Sigmoid colon (tissue), 7 donors: ENCODE measurements around the gene CACNB2. TPM values are rescaled to one million over a fixed set of nuclear protein-coding genes. Genes with fewer than 3 reads are reported as not detected.

ENCODE experiments used
- DNase-seq: peaks from one replicate; pipeline ENCODE4 v3.0.0-alpha.2; 2019
- H3K27ac ChIP-seq, 4 donors: fragments of 200-600 bp; sonication (generic); one replicate each; pipeline ENCODE4 v1.5.1; 2016 to 2019; ENCODE audit warnings: mild to moderate bottlenecking in 1 of 4
- H3K27me3 ChIP-seq, 3 donors: fragments of 200-600 bp; sonication (generic); one replicate each; pipeline ENCODE4 v1.5.1; 2019; ENCODE audit warnings: mild to moderate bottlenecking in 1 of 3
- H3K36me3 ChIP-seq, 4 donors: fragments of 200-600 bp; sonication (generic); one replicate each; pipeline ENCODE4 v1.5.1; 2016 to 2019
- H3K4me1 ChIP-seq, 4 donors: fragments of 200-600 bp; sonication (generic); one replicate each; pipeline ENCODE4 v1.5.1; 2017 to 2019
- H3K4me3 ChIP-seq, 4 donors: fragments of 200-600 bp; sonication (generic); one replicate each; pipeline ENCODE4 v1.5.1; 2017 to 2019; ENCODE audit warnings: mild to moderate bottlenecking in 2 of 4, moderate library complexity in 1 of 4
- H3K9me3 ChIP-seq, 4 donors: fragments of 200-600 bp in 3 of 4; sonication (generic) in 3 of 4; one replicate each; pipeline versions ENCODE4 v1.5.1 to v1.6.1; 2013 to 2019
- CTCF ChIP-seq, 4 experiments: fragments of 450-650 bp in 3 of 4; fragments of 200-600 bp in 1 of 4; IDR thresholded peaks; one replicate each; pipeline ENCODE4 v1.5.1; 2016 to 2019; ENCODE audit warnings: antibody characterized with exemption in 4 of 4, mild to moderate bottlenecking in 3 of 4, moderate library complexity in 2 of 4
- EP300 ChIP-seq, 4 donors: sonication (generic); formaldehyde crosslinking; IDR thresholded peaks; one replicate each; pipeline ENCODE4 v1.6.1; 2017; ENCODE audit warnings: antibody characterized with exemption in 4 of 4
- POLR2A ChIP-seq, 2 donors: fragments of 450-650 bp; IDR thresholded peaks; one replicate each; pipeline ENCODE4 v1.6.1; 2016; ENCODE audit warnings: antibody characterized with exemption in 2 of 2, mild to moderate bottlenecking in 2 of 2, moderate library complexity in 2 of 2
- POLR2AphosphoS5 ChIP-seq, 4 donors: sonication (generic); formaldehyde crosslinking; IDR thresholded peaks; one replicate each; pipeline ENCODE4 v1.6.1; 2017; ENCODE audit warnings: antibody characterized with exemption in 4 of 4
- WGBS, 2 donors: extraction: QIAGEN DNeasy Blood & Tissue Kit; methylation state at CpG; one replicate each; pipeline ENCODE4 v1.1.7; 2013; 5-methylcytosine and 5-hydroxymethylcytosine counted together
- intact Hi-C: fragments of 100-400 bp; cut with DNase I; formaldehyde crosslinking; loops from one replicate; pipeline ENCODE4 v1.15.1; 2023
- polyA plus RNA-seq, 3 donors: library from polyadenylated mRNA; stranded (reverse); fragments of 200-250 nt; gene quantifications; one replicate each; pipeline ENCODE4 v1.2.3, GENCODE V29; 2013
- total RNA-seq, 4 donors: library from RNA; depleted of rRNA; stranded (reverse); fragments of >200 nt; gene quantifications; one replicate each; pipeline ENCODE4 v1.1.0, GENCODE V29; 2016
- donor health status: healthy with polysubstance abuse.
- donor health status: Bipolar disorder and iron deficiency.
- donor health status: healthy.

CACNB2 gene
- total and polyA plus RNA-seq, 7 donors, result 1.2 to 85.3 (median 36.0) TPM

GRCh38 chr10:18473424-18474117 lies 333.3 kb downstream of the CACNB2 start:
- WGBS, 2 donors, result 72 to 91% methylated on average over 12 of the region's 12 CpGs
- Histone ChIP-seq H3K27ac (peak overlapping the region; percentile 36 to 73 (median 56)), H3K4me1 (peaks cover 0 to 22% (median 14%) of the 10 kb centered on the region in 4 donors), H3K4me3 (no peak overlapping the region), H3K9me3 (no peaks in the 10 kb centered on the region), H3K27me3 (no peaks in the 10 kb centered on the region), H3K36me3 (no peaks in the 10 kb centered on the region)
- TF ChIP-seq POLR2AphosphoS5 (IDR thresholded peaks at IDR 0.05), result peak in 2 of 4 donors; percentile 20 to 60
- no peak for TF ChIP-seq CTCF (IDR thresholded peaks at IDR 0.05)
- peak in 1 of 4 donors; percentile 49 for TF ChIP-seq EP300 (IDR thresholded peaks at IDR 0.05)
- DNase-seq, result no peak
- intact Hi-C loops, result no loop called here

GRCh38 chr10:18474118-18474455 lies 333.9 kb downstream of the CACNB2 start:
- Histone ChIP-seq H3K9me3 (no peaks in the 10 kb centered on the region), H3K4me1 (peaks cover 0 to 22% (median 14%) of the 10 kb centered on the region in 4 donors), H3K36me3 (no peaks in the 10 kb centered on the region), H3K27me3 (no peaks in the 10 kb centered on the region), H3K27ac (peak overlapping the region in 2 of 4 donors; percentile 60 to 73), H3K4me3 (no peak overlapping the region)
- WGBS, 2 donors, result 72 to 88% methylated on average over 8 of the region's 8 CpGs
- no peak for TF ChIP-seq CTCF (IDR thresholded peaks at IDR 0.05)
- no peak for TF ChIP-seq EP300 (IDR thresholded peaks at IDR 0.05)
- TF ChIP-seq POLR2AphosphoS5 (IDR thresholded peaks at IDR 0.05), result no peak
- TF ChIP-seq POLR2A (IDR thresholded peaks at IDR 0.05), result no peak
- intact Hi-C loops, result no loop called here
- DNase-seq, result no peak

GRCh38 chr10:18476076-18476647 lies 335.9 kb downstream of the CACNB2 start:
- Histone ChIP-seq H3K4me1 (peaks cover 0 to 22% (median 14%) of the 10 kb centered on the region in 4 donors), H3K36me3 (no peaks in the 10 kb centered on the region), H3K4me3 (no peak overlapping the region), H3K27ac (no peak overlapping the region), H3K27me3 (no peaks in the 10 kb centered on the region), H3K9me3 (no peaks in the 10 kb centered on the region)
- 93 to 95% methylated on average over 7 of the region's 7 CpGs for WGBS, 2 donors
- intact Hi-C loops, result no loop called here
- DNase-seq, result no peak
- no peak for TF ChIP-seq POLR2AphosphoS5 (IDR thresholded peaks at IDR 0.05)
- TF ChIP-seq POLR2A (IDR thresholded peaks at IDR 0.05), result no peak
- TF ChIP-seq EP300 (IDR thresholded peaks at IDR 0.05), result no peak
- TF ChIP-seq CTCF (IDR thresholded peaks at IDR 0.05), result no peak

- Histone ChIP-seq H3K9me3 (no peaks in the 10 kb centered on the region), H3K27me3 (no peaks in the 10 kb centered on the region), H3K27ac (no peak overlapping the region), H3K4me3 (no peak overlapping the region), H3K4me1 (peaks cover 0 to 13% (median 4%) of the 10 kb centered on the region in 4 donors), H3K36me3 (no peaks in the 10 kb centered on the region)
- WGBS, 2 donors, result 88 to 92% methylated on average over 3 of the region's 3 CpGs
- no peak for DNase-seq
- TF ChIP-seq POLR2AphosphoS5 (IDR thresholded peaks at IDR 0.05) (no peak), POLR2A (IDR thresholded peaks at IDR 0.05) (no peak), CTCF (IDR thresholded peaks at IDR 0.05) (no peak)
- intact Hi-C loops, result no loop called here
Observed at GRCh38 chr10:18478354-18478753, 338.1 kb downstream of the CACNB2 start.
